GM12891 (cell line): ENCODE results near the gene PDLIM4.

Experiments
- DNase-seq: peaks from one replicate; pipeline ENCODE4 v3.0.0; 2011; ENCODE audit warnings: low spot score; ENCODE audit not compliant: insufficient read length
- FAIRE-seq: peaks from 2 replicates; lab custom pipeline; 2011; peaks lifted over from hg19 to GRCh38; lab: Jason Lieb, UNC
- PAX5 ChIP-seq: IDR thresholded peaks from 2 replicates; pipeline ENCODE4 v1.6.1; 2011; ENCODE audit warnings: low read length, moderate library complexity, mild to moderate bottlenecking; ENCODE audit not compliant: insufficient read depth, severe bottlenecking
- POLR2A ChIP-seq: IDR thresholded peaks from 2 replicates; pipeline ENCODE4 v1.6.1; 2011; ENCODE audit warnings: low read depth, low read length, control low read depth
- POLR2AphosphoS5 ChIP-seq: IDR thresholded peaks from 2 replicates; pipeline ENCODE4 v1.6.1; 2011; ENCODE audit warnings: low read depth, low read length, control low read depth
- POU2F2 ChIP-seq: IDR thresholded peaks from 2 replicates; pipeline ENCODE4 v1.6.1; 2011; ENCODE audit warnings: low read depth, mild to moderate bottlenecking, control low read depth, low read length, moderate library complexity
- SPI1 ChIP-seq: IDR thresholded peaks from 2 replicates; pipeline ENCODE4 v1.6.1; 2011; ENCODE audit warnings: low read depth, low read length, control low read depth
- TAF1 ChIP-seq: IDR thresholded peaks from 2 replicates; pipeline ENCODE4 v1.6.1; 2011; ENCODE audit warnings: low read depth, low read length, control low read depth

The PDLIM4 gene

GRCh38 chr5:132296412-132297016 lies 39.0 kb downstream of the PDLIM4 start:
- no peak for FAIRE-seq
- TF ChIP-seq TAF1 (no peak), POLR2A (no peak), SPI1 (no peak), POLR2AphosphoS5 (no peak), PAX5 (no peak), POU2F2 (no peak)
- DNase-seq, result no peak

- TF ChIP-seq PAX5 (no peak), POLR2AphosphoS5 (no peak), POU2F2 (no peak), POLR2A (no peak), TAF1 (no peak), SPI1 (no peak)
- FAIRE-seq (no peak), DNase-seq (no peak)
Measured at GRCh38 chr5:132297211-132297940, 39.9 kb downstream of the PDLIM4 start.

- TF ChIP-seq TAF1, result no peak
- TF ChIP-seq PAX5, result no peak
- TF ChIP-seq POLR2AphosphoS5, result no peak
- TF ChIP-seq POU2F2, result no peak
- TF ChIP-seq SPI1, result no peak
- no peak for TF ChIP-seq POLR2A
- DNase-seq, result no peak
- FAIRE-seq, result no peak
Measured at GRCh38 chr5:132298298-132299212, 41.1 kb downstream of the PDLIM4 start.

- TF ChIP-seq POU2F2 (no peak), TAF1 (no peak)
- DNase-seq (no peak), FAIRE-seq (no peak)
Measured at GRCh38 chr5:132299917-132300316, 42.4 kb downstream of the PDLIM4 start.

- FAIRE-seq, result no peak
Measured at GRCh38 chr5:132300577-132301343, 43.3 kb downstream of the PDLIM4 start.

GRCh38 chr5:132301344-132302271 lies 44.1 kb downstream of the PDLIM4 start:
- FAIRE-seq (no peak), DNase-seq (no peak)
- TF ChIP-seq POLR2A (no peak), PAX5 (no peak), SPI1 (no peak), POLR2AphosphoS5 (no peak), TAF1 (no peak), POU2F2 (no peak)

More at GRCh38 chr5:132300577-132301343, 43.3 kb downstream of the PDLIM4 start:
- no peak for DNase-seq
- TF ChIP-seq POU2F2 (no peak), TAF1 (no peak), SPI1 (no peak), POLR2A (no peak), POLR2AphosphoS5 (no peak), PAX5 (no peak)

GRCh38 chr5:132302413-132302812 lies 44.9 kb downstream of the PDLIM4 start:
- DNase-seq, result no peak
- no peak for FAIRE-seq
- TF ChIP-seq SPI1 (no peak), POLR2AphosphoS5 (no peak), POU2F2 (no peak), PAX5 (no peak), TAF1 (no peak), POLR2A (no peak)

- DNase-seq (no peak), FAIRE-seq (no peak)
- no peak for TF ChIP-seq POLR2AphosphoS5
- TF ChIP-seq POLR2A, result no peak
- no peak for TF ChIP-seq TAF1
- no peak for TF ChIP-seq SPI1
- TF ChIP-seq PAX5, result no peak
- no peak for TF ChIP-seq POU2F2
Measured at GRCh38 chr5:132303589-132303988, 46.1 kb downstream of the PDLIM4 start.
